ENCODE results near the gene CST9. TPM values are rescaled to one million over a fixed set of nuclear protein-coding genes. Genes with fewer than 3 reads are reported as not detected.

CST9 gene
- total RNA-seq, 4 donors from 2014 or later = not detected

DNA sequence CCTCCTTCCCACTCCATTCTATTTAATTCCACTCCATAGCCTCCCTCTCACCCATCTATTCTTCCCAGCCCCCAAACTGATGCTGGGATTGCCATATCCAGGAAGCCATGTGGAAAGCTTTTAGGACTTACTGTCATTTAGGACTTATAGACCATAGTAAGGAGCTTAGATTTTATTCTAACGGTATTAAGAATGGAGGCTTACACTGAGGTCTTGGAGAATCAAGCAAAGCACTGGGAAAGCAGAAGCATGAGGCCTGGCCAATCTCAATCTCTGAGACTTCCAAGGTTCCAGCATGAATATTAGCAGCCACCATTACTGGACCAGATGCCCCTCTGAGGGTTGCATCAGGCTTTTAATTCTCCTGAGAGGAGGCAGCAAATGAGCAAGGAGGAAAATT, 1.4 kb downstream of the CST9 start:
- Histone ChIP-seq H3K9me3 (no peaks in the 10 kb centered on the region), H3K4me3 (no peak overlapping the region), H3K27me3 (no peaks in the 10 kb centered on the region), H3K36me3 (no peaks in the 10 kb centered on the region), H3K4me1 (peaks cover 4% of the 10 kb centered on the region), H3K27ac (no peak overlapping the region)
- DNase-seq (ENCODE audit: low spot score in 2 of 2) = no peak
- TF ChIP-seq EP300 (IDR thresholded peaks at IDR 0.05) (no peak), POLR2A (IDR thresholded peaks at IDR 0.05) (no peak), POLR2AphosphoS5 (IDR thresholded peaks at IDR 0.05) (no peak)
- TF ChIP-seq, protein P1, sequence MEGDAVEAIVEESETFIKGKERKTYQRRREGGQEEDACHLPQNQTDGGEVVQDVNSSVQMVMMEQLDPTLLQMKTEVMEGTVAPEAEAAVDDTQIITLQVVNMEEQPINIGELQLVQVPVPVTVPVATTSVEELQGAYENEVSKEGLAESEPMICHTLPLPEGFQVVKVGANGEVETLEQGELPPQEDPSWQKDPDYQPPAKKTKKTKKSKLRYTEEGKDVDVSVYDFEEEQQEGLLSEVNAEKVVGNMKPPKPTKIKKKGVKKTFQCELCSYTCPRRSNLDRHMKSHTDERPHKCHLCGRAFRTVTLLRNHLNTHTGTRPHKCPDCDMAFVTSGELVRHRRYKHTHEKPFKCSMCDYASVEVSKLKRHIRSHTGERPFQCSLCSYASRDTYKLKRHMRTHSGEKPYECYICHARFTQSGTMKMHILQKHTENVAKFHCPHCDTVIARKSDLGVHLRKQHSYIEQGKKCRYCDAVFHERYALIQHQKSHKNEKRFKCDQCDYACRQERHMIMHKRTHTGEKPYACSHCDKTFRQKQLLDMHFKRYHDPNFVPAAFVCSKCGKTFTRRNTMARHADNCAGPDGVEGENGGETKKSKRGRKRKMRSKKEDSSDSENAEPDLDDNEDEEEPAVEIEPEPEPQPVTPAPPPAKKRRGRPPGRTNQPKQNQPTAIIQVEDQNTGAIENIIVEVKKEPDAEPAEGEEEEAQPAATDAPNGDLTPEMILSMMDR (IDR thresholded peaks at IDR 0.05) = no peak
- 85% methylated on average over 1 of the region's 1 CpG for WGBS

DNA sequence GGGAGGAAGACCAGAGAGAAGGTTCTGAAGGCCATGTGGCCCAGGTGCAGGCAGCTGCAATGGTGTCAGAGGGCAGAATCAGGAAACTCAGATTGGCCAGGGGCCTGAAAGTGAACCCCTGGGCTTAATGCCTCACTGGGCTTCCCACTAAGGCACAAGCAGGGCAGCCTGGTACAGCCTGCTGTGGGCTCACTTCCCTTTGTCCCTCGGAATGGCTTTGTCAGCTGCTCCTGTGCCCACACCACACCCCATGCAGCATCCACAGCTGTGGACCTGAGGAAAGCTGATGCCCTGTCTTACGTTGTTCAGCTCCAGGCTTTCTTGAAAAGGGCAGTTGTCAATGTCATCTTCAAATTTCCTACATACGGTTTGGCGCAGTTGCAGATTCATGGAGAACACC, 2.4 kb downstream of the CST9 start:
- no peaks in the 10 kb centered on the region for H3K9me3 ChIP-seq
- H3K27ac ChIP-seq = no peak overlapping the region
- TF ChIP-seq, protein P1 (IDR thresholded peaks at IDR 0.05) = no peak
- TF ChIP-seq EP300 (IDR thresholded peaks at IDR 0.05) = no peak
- TF ChIP-seq POLR2AphosphoS5 (IDR thresholded peaks at IDR 0.05) = no peak
- TF ChIP-seq POLR2A (IDR thresholded peaks at IDR 0.05) = no peak
- 78% methylated on average over 4 of the region's 4 CpGs for WGBS
- no peaks in the 10 kb centered on the region for H3K27me3 ChIP-seq
- H3K4me3 ChIP-seq = no peak overlapping the region
- H3K36me3 ChIP-seq = no peaks in the 10 kb centered on the region
- no peak for DNase-seq (ENCODE audit: low spot score in 2 of 2)
- H3K4me1 ChIP-seq = peaks cover 4% of the 10 kb centered on the region

DNA sequence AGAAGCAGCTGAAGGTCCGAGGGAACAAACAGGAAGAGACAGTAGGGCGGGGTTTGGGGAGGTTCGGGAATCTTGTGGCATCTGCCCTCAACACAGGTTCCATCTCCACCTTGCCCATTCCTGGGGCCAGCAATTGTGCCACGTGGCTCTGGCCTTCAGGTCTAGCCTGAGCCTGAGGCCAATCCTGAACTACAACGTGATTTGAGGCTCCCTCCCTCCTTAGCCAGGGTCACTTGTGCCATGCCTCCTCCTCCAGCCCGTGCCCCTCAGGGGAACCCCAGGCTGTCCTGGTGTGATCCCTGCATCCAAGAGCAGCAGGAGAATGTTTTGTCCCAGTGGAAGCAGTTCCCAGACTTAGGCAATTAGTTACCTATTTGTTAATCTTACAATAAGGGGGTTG, 3.0 kb downstream of the CST9 start:
- WGBS = 64% methylated on average over 6 of the region's 6 CpGs
- Histone ChIP-seq H3K4me1 (peaks cover 4% of the 10 kb centered on the region), H3K4me3 (no peak overlapping the region), H3K9me3 (no peaks in the 10 kb centered on the region), H3K27me3 (no peaks in the 10 kb centered on the region), H3K36me3 (no peaks in the 10 kb centered on the region), H3K27ac (no peak overlapping the region)
- no peak for DNase-seq (ENCODE audit: low spot score in 2 of 2)
- TF ChIP-seq, protein P1 (IDR thresholded peaks at IDR 0.05) = no peak

DNA sequence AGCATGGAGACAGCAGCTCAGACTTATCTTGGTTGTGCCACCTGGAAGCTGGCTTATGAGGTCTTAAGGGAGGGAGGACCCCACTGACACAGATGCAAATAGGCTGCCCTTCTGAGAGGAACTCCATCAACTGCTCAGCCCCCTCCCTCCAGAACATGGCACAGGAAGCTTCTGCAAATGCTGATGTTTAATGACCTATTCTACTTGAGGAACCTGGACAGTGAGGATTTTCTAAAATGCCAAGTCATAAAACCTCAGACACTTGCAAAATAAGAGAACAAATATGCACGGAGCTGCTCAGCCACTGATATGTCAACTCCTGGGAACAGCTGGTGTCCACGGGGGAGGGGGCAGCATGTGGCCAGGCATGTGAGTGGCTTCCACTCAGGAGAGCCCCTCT, 3.5 kb downstream of the CST9 start:
- no peaks in the 10 kb centered on the region for H3K27me3 ChIP-seq
- no peak overlapping the region for H3K4me3 ChIP-seq
- WGBS = 74% methylated on average over 2 of the region's 2 CpGs
- TF ChIP-seq POLR2AphosphoS5 (IDR thresholded peaks at IDR 0.05) (no peak), EP300 (IDR thresholded peaks at IDR 0.05) (no peak), POLR2A (IDR thresholded peaks at IDR 0.05) (no peak)
- TF ChIP-seq, protein P1 (IDR thresholded peaks at IDR 0.05) = no peak
- peaks cover 4% of the 10 kb centered on the region for H3K4me1 ChIP-seq
- no peaks in the 10 kb centered on the region for H3K9me3 ChIP-seq
- DNase-seq (ENCODE audit: low spot score in 2 of 2) = no peak
- H3K27ac ChIP-seq = no peak overlapping the region
- no peaks in the 10 kb centered on the region for H3K36me3 ChIP-seq

DNA sequence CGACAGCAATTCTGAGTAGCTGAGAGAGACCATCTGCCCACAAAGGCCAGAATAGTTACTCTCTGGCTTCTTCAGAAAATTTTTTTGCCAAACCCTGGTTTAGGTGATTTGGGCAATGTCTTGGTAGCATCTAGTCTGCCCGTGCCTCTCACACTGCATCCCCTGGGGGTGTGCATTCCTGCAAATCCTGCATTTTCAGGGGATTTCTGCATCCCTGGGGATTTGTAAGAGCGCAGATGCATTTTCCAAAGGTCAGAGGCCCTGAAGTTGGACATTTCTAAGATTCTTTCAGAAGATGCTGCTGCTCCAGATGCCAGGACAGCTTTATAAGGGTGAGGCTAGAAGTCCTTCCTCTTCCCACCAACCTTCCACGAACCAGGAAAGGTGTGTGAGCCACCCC, 4.0 kb downstream of the CST9 start:
- no peak overlapping the region for H3K27ac ChIP-seq
- no peaks in the 10 kb centered on the region for H3K36me3 ChIP-seq
- no peaks in the 10 kb centered on the region for H3K27me3 ChIP-seq
- DNase-seq (ENCODE audit: low spot score in 2 of 2) = no peak
- peaks cover 4% of the 10 kb centered on the region for H3K4me1 ChIP-seq
- no peaks in the 10 kb centered on the region for H3K9me3 ChIP-seq
- no peak overlapping the region for H3K4me3 ChIP-seq
- TF ChIP-seq EP300 (IDR thresholded peaks at IDR 0.05) (no peak), POLR2AphosphoS5 (IDR thresholded peaks at IDR 0.05) (no peak), POLR2A (IDR thresholded peaks at IDR 0.05) (no peak)
- TF ChIP-seq, protein P1 (IDR thresholded peaks at IDR 0.05) = no peak
- WGBS = 76% methylated on average over 3 of the region's 4 CpGs

Measured in suprapubic skin (tissue), 4 donors.